Stimulated activated naive CD8-positive, alpha-beta T cell treated with anti-CD3 and anti-CD28 coated beads, Interleukin-15, Interleukin-2, amounts not matched to agents 100 ng/mL and 50 ng/mL, for 24 hours (primary cell): ENCODE results near the gene RAB3A.
A peak's percentile ranks its signal among the peaks of the same experiment; 100 is the strongest.
"Not testable (repeated sequence)": the region's sequence is repeated elsewhere in the genome, so short reads cannot be mapped to it uniquely, and the experiment has no call there.

ENCODE experiments used
- H3K27ac Mint-ChIP-seq: one replicate; pipeline ENCODE4 v1.8.0; 2021; ENCODE audit warnings: mild to moderate bottlenecking, mixed read lengths
- H3K27me3 Mint-ChIP-seq: one replicate; pipeline ENCODE4 v1.8.0; 2021; ENCODE audit warnings: mixed read lengths
- H3K36me3 Mint-ChIP-seq: one replicate; pipeline ENCODE4 v1.8.0; 2021; ENCODE audit warnings: low read depth, mixed read lengths
- H3K4me1 Mint-ChIP-seq: one replicate; pipeline ENCODE4 v1.8.0; 2021; ENCODE audit warnings: low read depth, mixed read lengths
- H3K4me3 Mint-ChIP-seq: one replicate; pipeline ENCODE4 v1.8.0; 2021; ENCODE audit warnings: mild to moderate bottlenecking, mixed read lengths
- H3K9me3 Mint-ChIP-seq: one replicate; pipeline ENCODE4 v1.8.0; 2021; ENCODE audit warnings: mixed read lengths

RAB3A gene

DNA sequence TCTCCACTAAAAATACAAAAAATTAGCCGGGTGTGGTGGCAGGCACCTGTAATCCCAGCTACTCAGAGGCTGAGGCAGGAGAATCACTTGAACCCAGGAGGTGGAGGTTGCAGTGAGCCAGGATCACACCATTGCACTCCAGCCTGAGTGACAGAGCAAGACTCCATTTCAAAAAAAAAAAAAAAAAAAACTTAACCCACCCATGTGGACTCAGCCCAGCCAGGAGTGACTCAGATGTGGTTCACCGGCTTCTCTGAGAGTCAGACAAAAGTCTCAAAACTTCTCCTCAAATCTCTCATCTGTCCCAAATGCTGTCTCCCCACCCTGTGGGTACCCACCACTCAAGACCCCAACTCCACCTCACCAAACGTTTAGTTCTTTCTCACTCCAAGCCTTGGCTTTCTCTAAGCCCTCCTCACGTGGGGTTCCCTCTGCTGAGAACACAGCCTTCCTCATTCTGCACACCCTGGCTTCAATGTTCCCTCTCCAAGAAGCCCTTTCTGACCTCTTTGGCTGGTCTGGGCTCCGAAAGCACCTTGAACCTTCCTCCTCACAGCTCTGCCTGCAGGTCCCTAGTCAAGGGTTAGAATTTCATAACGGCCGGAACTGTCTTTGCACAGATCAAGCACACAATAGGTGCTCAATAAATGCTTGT is 11.1 kb upstream of the RAB3A start:
- Mint-ChIP-seq H3K27ac (no peak overlapping the region), H3K4me1 (peaks cover 6% of the 10 kb centered on the region), H3K9me3 (no peaks in the 10 kb centered on the region), H3K36me3 (no peaks in the 10 kb centered on the region), H3K27me3 (peaks cover 3% of the 10 kb centered on the region), H3K4me3 (no peak overlapping the region)

DNA sequence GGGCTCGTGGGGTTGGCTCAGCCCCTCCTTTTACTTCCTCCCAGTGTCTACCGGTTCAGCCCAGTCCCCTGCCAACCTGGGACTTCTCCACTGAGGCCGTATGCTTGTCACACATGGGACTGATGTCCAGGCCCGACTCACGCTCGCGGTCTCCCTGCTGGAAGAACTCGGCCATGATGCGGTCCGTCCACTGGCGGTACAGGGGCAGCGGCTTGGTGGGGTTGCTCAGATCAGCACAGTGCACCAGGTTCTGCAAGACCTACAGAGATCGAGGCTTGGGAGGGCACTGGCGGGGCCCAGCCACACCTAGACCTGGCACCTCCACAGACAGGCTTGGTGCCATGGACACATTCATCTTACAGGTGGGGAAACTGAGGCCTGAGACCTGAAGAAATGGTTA is 7.8 kb upstream of the RAB3A start:
- Mint-ChIP-seq H3K9me3 (no peaks in the 10 kb centered on the region), H3K4me3 (no peak overlapping the region), H3K4me1 (peaks cover 4% of the 10 kb centered on the region), H3K36me3 (no peaks in the 10 kb centered on the region), H3K27me3 (no peaks in the 10 kb centered on the region), H3K27ac (no peak overlapping the region)

DNA sequence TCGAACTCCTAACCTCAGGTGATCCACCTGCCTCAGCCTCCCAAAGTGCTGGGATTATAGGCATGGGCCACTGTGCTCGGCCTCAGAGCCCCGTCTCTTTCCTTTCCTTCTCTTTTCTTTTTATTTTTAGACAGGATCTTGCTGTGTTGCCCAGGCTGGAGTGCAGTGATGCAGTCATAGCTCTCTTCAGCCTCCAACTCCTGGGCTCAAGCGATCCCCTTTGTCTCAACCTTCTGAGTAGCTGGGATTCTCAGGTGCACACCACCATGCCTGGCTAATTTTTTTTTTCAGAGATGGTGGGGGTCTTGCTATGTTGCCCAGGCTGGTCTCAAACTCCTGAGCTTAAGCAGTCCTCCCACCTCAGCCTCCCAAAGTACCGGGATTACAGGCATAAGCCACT is 6.1 kb upstream of the RAB3A start:
- H3K4me1 Mint-ChIP-seq, H3K9me3 Mint-ChIP-seq, H3K4me3 Mint-ChIP-seq, H3K27me3 Mint-ChIP-seq, H3K36me3 Mint-ChIP-seq, H3K27ac Mint-ChIP-seq: not testable (repeated sequence)

DNA sequence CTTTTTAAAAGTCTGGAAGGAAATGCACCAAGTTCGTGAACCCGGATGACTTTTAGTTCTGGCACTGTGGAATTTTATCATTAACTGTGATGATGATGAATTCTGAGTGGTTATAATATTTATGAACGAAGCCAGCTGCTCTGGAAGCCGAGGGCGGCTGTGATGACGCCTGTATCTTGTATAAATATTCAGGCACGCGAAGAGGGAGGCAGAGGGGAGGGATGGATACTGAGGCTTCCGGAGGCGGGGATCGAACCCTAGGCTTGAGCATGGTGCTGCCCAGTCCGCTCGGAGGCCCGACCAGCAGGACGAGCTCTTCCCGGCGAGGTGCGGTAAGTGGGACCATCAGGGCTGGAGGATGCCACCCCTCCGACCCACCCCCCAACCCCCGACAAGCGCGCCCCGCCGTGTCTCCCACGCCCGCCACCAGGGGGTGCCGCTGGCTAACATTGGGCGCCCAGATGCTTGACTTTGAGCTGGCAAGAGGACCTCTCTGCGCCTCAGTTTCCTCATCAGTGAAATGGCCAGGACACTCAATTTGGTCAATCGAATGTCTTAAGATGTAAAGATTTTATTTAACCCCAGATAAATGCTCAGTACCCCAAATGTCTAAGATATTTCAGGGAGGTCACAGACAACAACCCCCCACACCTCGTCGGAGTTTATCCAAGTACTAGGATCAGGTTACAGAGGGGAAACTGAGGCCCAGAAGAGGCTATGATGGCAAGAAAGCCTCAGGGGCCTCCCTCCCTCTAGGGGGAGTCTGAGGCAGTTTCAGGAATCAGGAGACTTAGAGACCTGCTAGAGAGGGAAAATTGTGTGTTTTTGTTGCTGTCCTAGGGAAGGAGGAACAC is 4.5 kb upstream of the RAB3A start:
- no peaks in the 10 kb centered on the region for H3K27me3 Mint-ChIP-seq
- H3K36me3 Mint-ChIP-seq, result no peaks in the 10 kb centered on the region
- peaks cover 20% of the 10 kb centered on the region for H3K4me1 Mint-ChIP-seq
- H3K9me3 Mint-ChIP-seq, result no peaks in the 10 kb centered on the region
- H3K27ac Mint-ChIP-seq, result no peak overlapping the region
- no peak overlapping the region for H3K4me3 Mint-ChIP-seq

DNA sequence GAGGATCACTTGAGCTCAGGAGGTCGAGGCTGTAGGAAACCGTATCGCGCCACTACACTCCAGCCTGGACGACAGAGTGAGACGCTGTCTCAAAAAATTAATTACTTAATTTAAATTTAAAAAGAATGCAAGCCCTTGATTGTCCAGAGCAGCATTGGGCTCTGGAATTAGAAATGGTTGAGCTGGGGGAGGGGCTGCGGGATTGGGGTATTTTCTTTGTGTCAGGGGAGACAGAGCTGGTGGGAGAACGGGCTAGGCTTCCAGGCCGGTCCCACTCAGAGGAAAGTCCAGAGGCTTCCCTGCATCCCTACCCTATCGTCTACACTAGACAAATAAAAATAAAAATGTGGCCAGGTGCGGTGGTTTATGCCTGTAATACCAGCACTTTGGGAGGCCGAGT is 2.2 kb upstream of the RAB3A start:
- H3K4me3 Mint-ChIP-seq, result no peak overlapping the region
- peaks cover 30% of the 10 kb centered on the region for H3K4me1 Mint-ChIP-seq
- H3K27ac Mint-ChIP-seq, result no peak overlapping the region
- no peaks in the 10 kb centered on the region for H3K36me3 Mint-ChIP-seq
- no peaks in the 10 kb centered on the region for H3K27me3 Mint-ChIP-seq
- no peaks in the 10 kb centered on the region for H3K9me3 Mint-ChIP-seq

DNA sequence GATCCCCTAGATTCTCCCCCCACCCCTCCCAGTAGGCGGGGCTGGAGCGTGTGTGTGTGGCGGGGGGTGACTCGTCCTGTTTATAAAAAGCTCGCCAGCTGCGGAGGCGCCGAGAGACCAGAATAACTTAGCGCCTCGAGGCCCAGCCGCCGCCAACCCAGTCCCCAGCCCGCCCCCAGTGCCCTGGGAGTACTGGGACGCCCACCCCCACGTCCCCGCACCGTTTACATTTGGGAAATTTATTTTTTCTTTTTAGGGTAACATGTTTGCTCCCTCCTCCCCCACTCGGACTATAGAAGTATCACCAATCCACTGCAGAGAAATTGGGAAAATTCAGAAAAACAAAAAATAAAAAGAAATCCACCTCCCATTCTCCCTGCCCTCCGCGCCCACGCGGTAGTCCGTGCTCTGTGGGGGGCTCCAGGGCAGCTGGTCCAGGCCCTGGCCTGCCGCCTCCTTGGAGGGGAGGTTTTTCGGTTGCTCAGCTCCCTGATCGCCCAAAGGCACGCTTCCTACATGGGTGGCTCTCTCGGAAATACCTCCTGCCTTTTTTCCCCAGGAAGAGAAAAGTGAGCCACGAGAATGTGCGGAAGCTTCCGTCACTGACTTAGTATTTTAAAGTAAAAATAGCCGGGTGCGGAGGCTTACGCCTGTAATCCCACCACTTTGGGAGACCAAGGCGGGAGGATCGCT is 1.5 kb upstream of the RAB3A start:
- Mint-ChIP-seq H3K27ac (peak overlapping the region; percentile 83), H3K36me3 (no peaks in the 10 kb centered on the region), H3K4me3 (peak overlapping the region; percentile 86), H3K27me3 (no peaks in the 10 kb centered on the region), H3K9me3 (no peaks in the 10 kb centered on the region), H3K4me1 (peaks cover 30% of the 10 kb centered on the region)

DNA sequence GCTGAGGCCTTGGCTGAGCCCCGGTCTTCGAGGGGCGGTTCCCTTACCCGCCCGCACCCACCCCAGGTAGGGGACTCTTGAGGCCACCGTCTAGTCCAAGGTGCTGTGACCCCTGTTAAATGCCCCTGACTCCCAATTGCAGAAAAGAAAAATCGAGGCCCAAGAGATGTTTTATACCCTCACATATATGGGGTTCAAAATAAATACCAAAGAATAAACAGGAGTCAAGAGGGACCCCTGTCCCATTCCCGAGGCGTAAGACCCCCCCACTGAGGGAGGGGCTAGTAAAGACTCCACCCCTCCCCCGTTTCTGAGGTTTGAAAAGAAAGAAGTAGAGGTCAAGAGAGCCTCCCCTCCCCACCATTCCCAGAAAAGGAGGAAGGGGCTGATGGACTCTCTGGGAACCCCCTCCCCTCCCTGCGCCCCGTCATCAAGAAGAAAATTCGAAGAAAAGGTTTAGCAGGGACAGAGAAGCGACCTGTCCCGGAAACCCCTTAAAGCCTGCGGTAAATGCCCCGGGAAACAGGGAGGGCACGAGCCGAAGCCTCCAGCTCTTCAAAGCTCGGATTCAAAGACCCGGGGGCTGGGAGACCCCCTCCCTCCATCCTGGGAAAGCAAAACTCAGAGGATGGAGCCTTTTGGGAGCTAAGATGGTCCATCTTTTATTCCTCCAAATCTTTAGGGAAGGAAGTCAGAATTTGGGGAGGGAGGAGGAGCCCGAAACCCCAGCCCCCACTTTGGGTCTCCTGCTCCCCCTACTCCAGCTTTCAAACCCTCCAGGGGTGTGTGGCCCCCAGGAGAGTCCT is 755 bp upstream of the RAB3A start:
- Mint-ChIP-seq H3K27ac (peak overlapping the region; percentile 83), H3K36me3 (no peaks in the 10 kb centered on the region), H3K4me3 (peak overlapping the region; percentile 86), H3K4me1 (peaks cover 30% of the 10 kb centered on the region), H3K27me3 (no peaks in the 10 kb centered on the region), H3K9me3 (no peaks in the 10 kb centered on the region)

DNA sequence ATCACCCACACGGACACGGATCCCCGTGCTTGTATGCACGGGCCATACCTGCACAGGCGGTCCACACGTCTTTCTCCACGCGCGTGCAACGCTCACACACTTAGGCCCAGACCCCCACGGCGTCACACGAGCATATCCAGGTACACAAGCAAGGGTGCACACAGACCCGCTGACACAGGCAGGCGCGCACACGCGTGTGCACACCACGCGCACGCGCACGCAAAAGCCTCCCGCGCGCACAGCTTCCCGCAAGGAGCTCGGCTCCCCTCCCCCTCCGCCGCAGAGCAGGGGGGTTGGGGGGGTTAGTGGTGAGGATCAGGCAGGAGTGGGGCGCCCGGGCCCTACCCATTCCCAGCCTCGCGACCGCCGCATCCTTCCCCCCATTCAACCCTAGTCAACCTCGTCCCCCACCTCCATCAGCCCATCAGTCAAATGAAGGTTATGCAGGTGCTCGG is 407 bp downstream of the RAB3A start:
- Mint-ChIP-seq H3K4me1 (peaks cover 30% of the 10 kb centered on the region), H3K36me3 (peaks cover 3% of the 10 kb centered on the region), H3K27me3 (no peaks in the 10 kb centered on the region)

DNA sequence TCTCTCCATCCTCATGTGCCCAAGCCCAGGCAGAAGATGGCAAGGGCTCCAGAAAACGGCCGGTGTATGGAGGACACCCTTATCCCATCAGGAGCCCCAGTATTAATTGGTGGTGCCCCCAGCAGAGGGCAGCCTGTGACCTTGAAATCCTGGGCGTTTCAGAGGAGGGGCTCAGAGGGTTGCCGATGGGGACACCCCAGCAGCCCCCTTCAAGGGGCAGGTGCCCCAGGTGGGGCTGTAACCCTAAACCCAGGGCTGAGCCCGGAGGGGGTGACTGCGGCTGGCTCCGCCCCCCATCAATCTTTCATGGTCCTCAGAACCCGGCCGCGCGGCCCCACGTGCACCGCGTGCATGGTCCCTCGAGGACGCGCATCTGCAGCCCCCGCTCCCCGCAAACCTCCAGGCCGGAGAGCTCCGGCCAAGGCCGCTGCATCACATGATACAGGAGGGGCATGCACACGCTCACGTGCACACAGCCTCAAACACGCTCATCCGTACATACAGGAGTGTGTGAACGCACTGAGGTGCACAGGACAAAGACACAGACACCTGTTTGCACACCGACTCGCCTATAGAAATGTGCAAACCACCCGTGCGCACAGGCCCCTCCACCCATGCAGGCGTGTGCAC is 949 bp downstream of the RAB3A start:
- H3K27ac Mint-ChIP-seq, result peak overlapping the region; percentile 87
- peaks cover 7% of the 10 kb centered on the region for H3K36me3 Mint-ChIP-seq

More for the DNA sequence above, 407 bp downstream of the RAB3A start:
- peak overlapping the region; percentile 94 for H3K4me3 Mint-ChIP-seq
- peak overlapping the region; percentile 87 for H3K27ac Mint-ChIP-seq
- H3K9me3 Mint-ChIP-seq, result no peaks in the 10 kb centered on the region

DNA sequence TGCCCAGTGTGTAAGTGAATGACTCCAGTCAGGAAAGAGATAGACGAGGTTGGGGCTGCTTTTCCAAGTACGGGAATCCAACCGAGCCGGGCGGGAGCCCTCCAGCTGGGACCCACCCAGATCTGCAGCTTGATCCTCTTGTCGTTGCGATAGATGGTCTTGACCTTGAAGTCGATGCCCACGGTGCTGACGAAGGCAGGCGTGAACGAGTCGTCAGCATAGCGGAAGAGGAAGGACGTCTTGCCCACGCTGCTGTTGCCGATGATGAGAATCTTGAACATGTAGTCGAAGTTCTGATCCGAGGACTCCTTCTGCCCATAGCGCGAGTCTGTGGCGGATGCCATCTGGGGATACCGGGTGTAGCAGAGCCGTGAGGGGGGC is 1.5 kb downstream of the RAB3A start:
- H3K27ac Mint-ChIP-seq, result no peak overlapping the region
- H3K36me3 Mint-ChIP-seq, result peaks cover 7% of the 10 kb centered on the region
- H3K9me3 Mint-ChIP-seq, result no peaks in the 10 kb centered on the region
- H3K4me1 Mint-ChIP-seq, result peaks cover 30% of the 10 kb centered on the region
- H3K4me3 Mint-ChIP-seq, result peak overlapping the region; percentile 94
- H3K27me3 Mint-ChIP-seq, result no peaks in the 10 kb centered on the region

More for the DNA sequence above, 949 bp downstream of the RAB3A start:
- H3K4me1 Mint-ChIP-seq, result peaks cover 30% of the 10 kb centered on the region
- no peaks in the 10 kb centered on the region for H3K27me3 Mint-ChIP-seq
- H3K9me3 Mint-ChIP-seq, result no peaks in the 10 kb centered on the region
- H3K4me3 Mint-ChIP-seq, result peak overlapping the region; percentile 94

DNA sequence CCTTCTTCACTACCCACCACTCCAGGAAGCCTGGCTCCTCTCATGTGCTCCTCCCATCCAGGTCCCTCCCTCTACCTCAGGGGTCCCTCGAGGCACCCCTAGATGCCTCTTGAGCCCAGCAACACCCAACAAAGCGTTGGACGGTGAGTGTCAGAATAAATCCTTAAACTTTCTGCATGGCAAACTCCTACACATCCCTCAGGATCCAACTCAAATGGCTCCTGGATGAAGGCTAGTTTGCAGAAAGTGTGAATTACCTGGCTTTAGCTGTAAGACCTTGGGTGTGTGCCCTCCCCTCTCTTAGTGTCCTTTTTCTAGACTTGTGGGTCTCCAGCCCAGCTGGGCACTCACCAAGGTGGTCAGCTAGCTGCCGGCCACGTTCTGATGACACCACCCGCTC is 5.5 kb downstream of the RAB3A start:
- no peak overlapping the region for H3K27ac Mint-ChIP-seq

DNA sequence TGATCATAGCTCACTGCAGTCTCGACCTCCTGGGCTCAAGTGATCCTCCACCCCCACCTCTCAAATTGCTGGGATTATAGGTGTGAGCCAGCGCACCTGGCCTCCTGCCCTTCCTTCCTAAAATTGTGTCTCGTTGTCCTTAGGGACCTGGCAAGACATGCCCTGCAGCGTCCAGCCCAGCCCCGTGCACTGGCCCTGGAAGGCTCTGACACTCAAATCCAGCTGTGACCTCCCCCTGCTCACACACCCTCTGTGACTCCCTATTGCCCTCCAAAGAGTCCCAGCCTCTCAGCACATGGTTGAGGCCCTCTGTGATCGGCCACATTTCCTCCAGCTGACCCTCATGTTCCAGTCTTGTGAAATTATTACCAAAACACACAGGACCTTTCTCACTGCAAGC is 5.9 kb downstream of the RAB3A start:
- Mint-ChIP-seq H3K27me3 (no peaks in the 10 kb centered on the region), H3K36me3 (peaks cover 7% of the 10 kb centered on the region), H3K9me3 (no peaks in the 10 kb centered on the region), H3K4me1 (peaks cover 26% of the 10 kb centered on the region), H3K4me3 (no peak overlapping the region), H3K27ac (no peak overlapping the region)

More for the DNA sequence above, 5.5 kb downstream of the RAB3A start:
- Mint-ChIP-seq H3K27me3 (no peaks in the 10 kb centered on the region), H3K4me3 (no peak overlapping the region), H3K36me3 (peaks cover 7% of the 10 kb centered on the region), H3K4me1 (peaks cover 28% of the 10 kb centered on the region), H3K9me3 (no peaks in the 10 kb centered on the region)

DNA sequence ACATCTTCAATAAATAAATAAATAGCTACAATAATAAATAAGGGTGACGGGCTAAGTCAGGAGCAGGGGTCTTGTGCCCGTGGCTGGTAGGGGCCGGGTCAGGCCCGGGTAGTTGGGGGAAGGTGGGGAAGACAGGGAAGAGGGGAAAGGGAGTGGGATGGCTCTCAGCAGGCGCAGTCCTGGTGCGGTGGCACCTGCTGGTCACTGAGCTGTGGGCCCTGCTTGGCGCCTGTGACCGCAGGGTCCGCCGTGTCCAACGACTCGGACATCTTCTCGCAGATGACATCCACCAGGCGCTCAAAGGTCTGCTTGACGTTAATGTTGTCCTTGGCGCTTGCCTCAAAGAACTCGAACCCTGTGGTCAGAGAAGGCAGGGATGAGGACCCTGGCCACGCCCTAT is 6.5 kb downstream of the RAB3A start:
- no peaks in the 10 kb centered on the region for H3K27me3 Mint-ChIP-seq
- no peak overlapping the region for H3K4me3 Mint-ChIP-seq
- no peak overlapping the region for H3K27ac Mint-ChIP-seq
- H3K4me1 Mint-ChIP-seq, result peaks cover 30% of the 10 kb centered on the region
- peaks cover 7% of the 10 kb centered on the region for H3K36me3 Mint-ChIP-seq
- H3K9me3 Mint-ChIP-seq, result no peaks in the 10 kb centered on the region

DNA sequence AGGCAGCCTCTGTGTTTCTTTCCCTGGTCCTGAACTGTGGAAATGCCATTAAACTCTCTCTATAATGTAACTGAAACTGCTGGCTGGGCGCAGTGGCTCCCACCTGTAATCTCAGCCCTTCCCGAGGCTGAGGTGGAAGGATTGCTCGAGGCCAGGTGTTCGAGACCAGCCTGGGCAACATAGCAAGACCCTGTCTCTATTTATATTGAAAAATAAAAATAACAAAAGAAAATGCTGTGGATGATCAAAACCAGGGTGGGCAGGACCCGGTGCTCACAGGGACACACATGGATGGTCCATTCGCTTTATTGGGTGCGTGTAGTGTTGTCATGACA is 7.4 kb downstream of the RAB3A start:
- Mint-ChIP-seq H3K4me1 (peaks cover 34% of the 10 kb centered on the region), H3K27me3 (no peaks in the 10 kb centered on the region), H3K9me3 (no peaks in the 10 kb centered on the region), H3K36me3 (peaks cover 7% of the 10 kb centered on the region), H3K4me3 (no peak overlapping the region), H3K27ac (no peak overlapping the region)
